ENCODE measurements around the gene ZNF628.

Gene ZNF628

DNA sequence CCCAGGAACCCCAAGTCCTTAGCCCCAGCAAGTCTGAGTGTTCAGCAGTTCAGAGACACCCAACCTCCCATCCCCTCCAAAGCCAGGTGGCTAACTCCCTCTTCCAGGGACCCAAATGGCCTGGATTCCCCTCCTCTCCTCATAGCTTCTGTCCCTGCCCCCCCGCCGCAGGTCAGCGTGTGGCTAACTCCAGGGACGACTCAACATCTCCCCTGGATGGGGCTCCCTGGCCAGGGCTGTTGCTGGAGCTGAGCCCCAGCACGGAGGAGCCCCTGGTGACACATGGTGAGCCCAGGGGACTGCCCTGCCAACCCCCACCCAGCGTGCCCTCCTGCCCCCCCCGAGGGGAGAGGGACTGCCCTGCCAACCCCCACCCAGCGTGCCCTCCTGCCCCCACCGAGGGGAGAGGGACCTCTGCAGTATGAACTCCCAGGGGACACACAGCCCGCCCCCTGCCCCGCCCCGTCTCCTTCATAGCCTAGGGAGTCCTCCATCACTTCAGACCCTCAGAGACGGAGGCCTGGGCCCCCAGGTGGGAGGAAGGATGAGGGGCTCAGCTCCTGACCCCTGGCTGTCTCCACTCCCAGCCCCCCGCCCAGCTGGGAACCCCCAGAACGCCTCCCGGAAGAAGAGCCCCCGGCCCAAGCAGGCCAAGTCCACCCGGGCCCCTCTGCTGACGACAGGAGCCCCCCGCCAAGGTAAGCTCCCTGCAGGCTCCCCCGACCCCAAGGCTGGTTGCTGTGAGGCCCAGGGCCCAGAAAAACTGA, 13.5 kb downstream of the ZNF628 start:
- Histone ChIP-seq H3K27ac (ENCODE audit: extremely low read depth, low read depth, low read length) (no peak overlapping the region), H3K4me1 (ENCODE audit: control insufficient read depth, insufficient read depth, low read length) (peaks cover 19% of the 10 kb centered on the region), H3K36me3 (ENCODE audit: control insufficient read depth in 2 of 2, insufficient read depth in 1 of 2, low read length in 2 of 2) (no peaks in the 10 kb centered on the region), H3K9me3 (ENCODE audit: control insufficient read depth, insufficient read depth, low read depth, low read length) (no peaks in the 10 kb centered on the region), H3K4me3 (ENCODE audit: low read depth, low read length) (no peak overlapping the region)
- POLR2A ChIA-PET, result interaction anchor here (0.6 kb wide), 1 partner anchor 28 kb away, joined by 3 read pairs; no protein-coding TSS in a partner anchor
- CTCF ChIA-PET, result interaction anchor here (1.1 to 4.4 kb wide), 3 partner anchors 14 to 165 kb away, joined by 8 to 28 read pairs (median 8); no protein-coding TSS in a partner anchor
- TF ChIP-seq, protein P1, sequence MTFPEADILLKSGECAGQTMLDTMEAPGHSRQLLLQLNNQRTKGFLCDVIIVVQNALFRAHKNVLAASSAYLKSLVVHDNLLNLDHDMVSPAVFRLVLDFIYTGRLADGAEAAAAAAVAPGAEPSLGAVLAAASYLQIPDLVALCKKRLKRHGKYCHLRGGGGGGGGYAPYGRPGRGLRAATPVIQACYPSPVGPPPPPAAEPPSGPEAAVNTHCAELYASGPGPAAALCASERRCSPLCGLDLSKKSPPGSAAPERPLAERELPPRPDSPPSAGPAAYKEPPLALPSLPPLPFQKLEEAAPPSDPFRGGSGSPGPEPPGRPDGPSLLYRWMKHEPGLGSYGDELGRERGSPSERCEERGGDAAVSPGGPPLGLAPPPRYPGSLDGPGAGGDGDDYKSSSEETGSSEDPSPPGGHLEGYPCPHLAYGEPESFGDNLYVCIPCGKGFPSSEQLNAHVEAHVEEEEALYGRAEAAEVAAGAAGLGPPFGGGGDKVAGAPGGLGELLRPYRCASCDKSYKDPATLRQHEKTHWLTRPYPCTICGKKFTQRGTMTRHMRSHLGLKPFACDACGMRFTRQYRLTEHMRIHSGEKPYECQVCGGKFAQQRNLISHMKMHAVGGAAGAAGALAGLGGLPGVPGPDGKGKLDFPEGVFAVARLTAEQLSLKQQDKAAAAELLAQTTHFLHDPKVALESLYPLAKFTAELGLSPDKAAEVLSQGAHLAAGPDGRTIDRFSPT (tag by site-specific recombination; IDR thresholded peaks at IDR 0.05), result peak; percentile 40; the same call in 1 of the 2 replicates
- TF ChIP-seq, protein P2, sequence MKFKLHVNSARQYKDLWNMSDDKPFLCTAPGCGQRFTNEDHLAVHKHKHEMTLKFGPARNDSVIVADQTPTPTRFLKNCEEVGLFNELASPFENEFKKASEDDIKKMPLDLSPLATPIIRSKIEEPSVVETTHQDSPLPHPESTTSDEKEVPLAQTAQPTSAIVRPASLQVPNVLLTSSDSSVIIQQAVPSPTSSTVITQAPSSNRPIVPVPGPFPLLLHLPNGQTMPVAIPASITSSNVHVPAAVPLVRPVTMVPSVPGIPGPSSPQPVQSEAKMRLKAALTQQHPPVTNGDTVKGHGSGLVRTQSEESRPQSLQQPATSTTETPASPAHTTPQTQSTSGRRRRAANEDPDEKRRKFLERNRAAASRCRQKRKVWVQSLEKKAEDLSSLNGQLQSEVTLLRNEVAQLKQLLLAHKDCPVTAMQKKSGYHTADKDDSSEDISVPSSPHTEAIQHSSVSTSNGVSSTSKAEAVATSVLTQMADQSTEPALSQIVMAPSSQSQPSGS (tag by site-specific recombination; IDR thresholded peaks at IDR 0.05; ENCODE audit: low read depth), result no peak
- no peak for TF ChIP-seq TCF7L2 (IDR thresholded peaks at IDR 0.05; ENCODE audit: borderline replicate concordance, low read depth, low read length)
- TF ChIP-seq, protein P3, sequence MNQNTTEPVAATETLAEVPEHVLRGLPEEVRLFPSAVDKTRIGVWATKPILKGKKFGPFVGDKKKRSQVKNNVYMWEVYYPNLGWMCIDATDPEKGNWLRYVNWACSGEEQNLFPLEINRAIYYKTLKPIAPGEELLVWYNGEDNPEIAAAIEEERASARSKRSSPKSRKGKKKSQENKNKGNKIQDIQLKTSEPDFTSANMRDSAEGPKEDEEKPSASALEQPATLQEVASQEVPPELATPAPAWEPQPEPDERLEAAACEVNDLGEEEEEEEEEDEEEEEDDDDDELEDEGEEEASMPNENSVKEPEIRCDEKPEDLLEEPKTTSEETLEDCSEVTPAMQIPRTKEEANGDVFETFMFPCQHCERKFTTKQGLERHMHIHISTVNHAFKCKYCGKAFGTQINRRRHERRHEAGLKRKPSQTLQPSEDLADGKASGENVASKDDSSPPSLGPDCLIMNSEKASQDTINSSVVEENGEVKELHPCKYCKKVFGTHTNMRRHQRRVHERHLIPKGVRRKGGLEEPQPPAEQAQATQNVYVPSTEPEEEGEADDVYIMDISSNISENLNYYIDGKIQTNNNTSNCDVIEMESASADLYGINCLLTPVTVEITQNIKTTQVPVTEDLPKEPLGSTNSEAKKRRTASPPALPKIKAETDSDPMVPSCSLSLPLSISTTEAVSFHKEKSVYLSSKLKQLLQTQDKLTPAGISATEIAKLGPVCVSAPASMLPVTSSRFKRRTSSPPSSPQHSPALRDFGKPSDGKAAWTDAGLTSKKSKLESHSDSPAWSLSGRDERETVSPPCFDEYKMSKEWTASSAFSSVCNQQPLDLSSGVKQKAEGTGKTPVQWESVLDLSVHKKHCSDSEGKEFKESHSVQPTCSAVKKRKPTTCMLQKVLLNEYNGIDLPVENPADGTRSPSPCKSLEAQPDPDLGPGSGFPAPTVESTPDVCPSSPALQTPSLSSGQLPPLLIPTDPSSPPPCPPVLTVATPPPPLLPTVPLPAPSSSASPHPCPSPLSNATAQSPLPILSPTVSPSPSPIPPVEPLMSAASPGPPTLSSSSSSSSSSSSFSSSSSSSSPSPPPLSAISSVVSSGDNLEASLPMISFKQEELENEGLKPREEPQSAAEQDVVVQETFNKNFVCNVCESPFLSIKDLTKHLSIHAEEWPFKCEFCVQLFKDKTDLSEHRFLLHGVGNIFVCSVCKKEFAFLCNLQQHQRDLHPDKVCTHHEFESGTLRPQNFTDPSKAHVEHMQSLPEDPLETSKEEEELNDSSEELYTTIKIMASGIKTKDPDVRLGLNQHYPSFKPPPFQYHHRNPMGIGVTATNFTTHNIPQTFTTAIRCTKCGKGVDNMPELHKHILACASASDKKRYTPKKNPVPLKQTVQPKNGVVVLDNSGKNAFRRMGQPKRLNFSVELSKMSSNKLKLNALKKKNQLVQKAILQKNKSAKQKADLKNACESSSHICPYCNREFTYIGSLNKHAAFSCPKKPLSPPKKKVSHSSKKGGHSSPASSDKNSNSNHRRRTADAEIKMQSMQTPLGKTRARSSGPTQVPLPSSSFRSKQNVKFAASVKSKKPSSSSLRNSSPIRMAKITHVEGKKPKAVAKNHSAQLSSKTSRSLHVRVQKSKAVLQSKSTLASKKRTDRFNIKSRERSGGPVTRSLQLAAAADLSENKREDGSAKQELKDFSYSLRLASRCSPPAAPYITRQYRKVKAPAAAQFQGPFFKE (tag by site-specific recombination; IDR thresholded peaks at IDR 0.05; ENCODE audit: borderline replicate concordance), result no peak
- no peak for TF ChIP-seq ZNF843 (tag by site-specific recombination; IDR thresholded peaks at IDR 0.05)
- TF ChIP-seq BCL11A (tag by site-specific recombination; IDR thresholded peaks at IDR 0.05; ENCODE audit: low read depth), result no peak
- TF ChIP-seq, protein P4, sequence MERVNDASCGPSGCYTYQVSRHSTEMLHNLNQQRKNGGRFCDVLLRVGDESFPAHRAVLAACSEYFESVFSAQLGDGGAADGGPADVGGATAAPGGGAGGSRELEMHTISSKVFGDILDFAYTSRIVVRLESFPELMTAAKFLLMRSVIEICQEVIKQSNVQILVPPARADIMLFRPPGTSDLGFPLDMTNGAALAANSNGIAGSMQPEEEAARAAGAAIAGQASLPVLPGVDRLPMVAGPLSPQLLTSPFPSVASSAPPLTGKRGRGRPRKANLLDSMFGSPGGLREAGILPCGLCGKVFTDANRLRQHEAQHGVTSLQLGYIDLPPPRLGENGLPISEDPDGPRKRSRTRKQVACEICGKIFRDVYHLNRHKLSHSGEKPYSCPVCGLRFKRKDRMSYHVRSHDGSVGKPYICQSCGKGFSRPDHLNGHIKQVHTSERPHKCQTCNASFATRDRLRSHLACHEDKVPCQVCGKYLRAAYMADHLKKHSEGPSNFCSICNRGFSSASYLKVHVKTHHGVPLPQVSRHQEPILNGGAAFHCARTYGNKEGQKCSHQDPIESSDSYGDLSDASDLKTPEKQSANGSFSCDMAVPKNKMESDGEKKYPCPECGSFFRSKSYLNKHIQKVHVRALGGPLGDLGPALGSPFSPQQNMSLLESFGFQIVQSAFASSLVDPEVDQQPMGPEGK (tag by site-specific recombination; IDR thresholded peaks at IDR 0.05), result 0 out of 2 replicates have a peak, but pooled peaks have one; percentile 12
- no peak for TF ChIP-seq ZNF544 (tag by site-specific recombination; IDR thresholded peaks at IDR 0.05)
- TF ChIP-seq, protein P5, sequence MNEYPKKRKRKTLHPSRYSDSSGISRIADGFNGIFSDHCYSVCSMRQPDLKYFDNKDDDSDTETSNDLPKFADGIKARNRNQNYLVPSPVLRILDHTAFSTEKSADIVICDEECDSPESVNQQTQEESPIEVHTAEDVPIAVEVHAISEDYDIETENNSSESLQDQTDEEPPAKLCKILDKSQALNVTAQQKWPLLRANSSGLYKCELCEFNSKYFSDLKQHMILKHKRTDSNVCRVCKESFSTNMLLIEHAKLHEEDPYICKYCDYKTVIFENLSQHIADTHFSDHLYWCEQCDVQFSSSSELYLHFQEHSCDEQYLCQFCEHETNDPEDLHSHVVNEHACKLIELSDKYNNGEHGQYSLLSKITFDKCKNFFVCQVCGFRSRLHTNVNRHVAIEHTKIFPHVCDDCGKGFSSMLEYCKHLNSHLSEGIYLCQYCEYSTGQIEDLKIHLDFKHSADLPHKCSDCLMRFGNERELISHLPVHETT (tag by site-specific recombination; IDR thresholded peaks at IDR 0.05), result no peak
- TF ChIP-seq, protein P6, sequence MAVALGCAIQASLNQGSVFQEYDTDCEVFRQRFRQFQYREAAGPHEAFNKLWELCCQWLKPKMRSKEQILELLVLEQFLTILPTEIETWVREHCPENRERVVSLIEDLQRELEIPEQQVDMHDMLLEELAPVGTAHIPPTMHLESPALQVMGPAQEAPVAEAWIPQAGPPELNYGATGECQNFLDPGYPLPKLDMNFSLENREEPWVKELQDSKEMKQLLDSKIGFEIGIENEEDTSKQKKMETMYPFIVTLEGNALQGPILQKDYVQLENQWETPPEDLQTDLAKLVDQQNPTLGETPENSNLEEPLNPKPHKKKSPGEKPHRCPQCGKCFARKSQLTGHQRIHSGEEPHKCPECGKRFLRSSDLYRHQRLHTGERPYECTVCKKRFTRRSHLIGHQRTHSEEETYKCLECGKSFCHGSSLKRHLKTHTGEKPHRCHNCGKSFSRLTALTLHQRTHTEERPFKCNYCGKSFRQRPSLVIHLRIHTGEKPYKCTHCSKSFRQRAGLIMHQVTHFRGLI (tag by site-specific recombination; IDR thresholded peaks at IDR 0.05), result no peak
- no peak for TF ChIP-seq ZNF747 (tag by site-specific recombination; IDR thresholded peaks at IDR 0.05)
- TF ChIP-seq ZNF600 (tag by site-specific recombination; IDR thresholded peaks at IDR 0.05), result no peak
- peak; percentile 30; the same call in 1 of the 2 replicates for TF ChIP-seq GLIS2 (tag by site-specific recombination; IDR thresholded peaks at IDR 0.05)
- no peak for TF ChIP-seq ZNF37A (tag by site-specific recombination; IDR thresholded peaks at IDR 0.05)
- TF ChIP-seq, protein P7, sequence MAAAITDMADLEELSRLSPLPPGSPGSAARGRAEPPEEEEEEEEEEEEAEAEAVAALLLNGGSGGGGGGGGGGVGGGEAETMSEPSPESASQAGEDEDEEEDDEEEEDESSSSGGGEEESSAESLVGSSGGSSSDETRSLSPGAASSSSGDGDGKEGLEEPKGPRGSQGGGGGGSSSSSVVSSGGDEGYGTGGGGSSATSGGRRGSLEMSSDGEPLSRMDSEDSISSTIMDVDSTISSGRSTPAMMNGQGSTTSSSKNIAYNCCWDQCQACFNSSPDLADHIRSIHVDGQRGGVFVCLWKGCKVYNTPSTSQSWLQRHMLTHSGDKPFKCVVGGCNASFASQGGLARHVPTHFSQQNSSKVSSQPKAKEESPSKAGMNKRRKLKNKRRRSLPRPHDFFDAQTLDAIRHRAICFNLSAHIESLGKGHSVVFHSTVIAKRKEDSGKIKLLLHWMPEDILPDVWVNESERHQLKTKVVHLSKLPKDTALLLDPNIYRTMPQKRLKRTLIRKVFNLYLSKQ (tag by site-specific recombination; IDR thresholded peaks at IDR 0.05; ENCODE audit: borderline replicate concordance), result no peak
- TF ChIP-seq ZNF341 (tag by site-specific recombination; IDR thresholded peaks at IDR 0.05; ENCODE audit: low read depth), result no peak
- TF ChIP-seq ZNF658 (tag by site-specific recombination; IDR thresholded peaks at IDR 0.05), result no peak

All from HEK293 (cell line).